ENCODE data around the gene HSCB. TPM values are rescaled to one million over a fixed set of nuclear protein-coding genes. Genes with fewer than 3 reads are reported as not detected.

Gene HSCB
- total RNA-seq, 4 donors from 2014 or later, result 14.4 to 24.9 (median 16.3) TPM

- DNase-seq, result no peak
- Histone ChIP-seq H3K4me1 (peaks cover 0 to 18% (median 3%) of the 10 kb centered on the region in 3 donors), H3K4me3 (no peak overlapping the region), H3K27me3 (no peaks in the 10 kb centered on the region), H3K36me3 (peaks cover 0 to 18% (median 0%) of the 10 kb centered on the region in 3 donors), H3K27ac (peak overlapping the region in 3 of 4 donors; percentile 8 to 69 (median 26)), H3K9me3 (no peaks in the 10 kb centered on the region)
- TF ChIP-seq CTCF (IDR thresholded peaks at IDR 0.05) (no peak), POLR2A (IDR thresholded peaks at IDR 0.05) (no peak)
- intact Hi-C loops (cut with DNase I), result no loop called here
These were observed 31.7 kb upstream of the HSCB start for GRCh38 chr22:28710107-28710506.

GRCh38 chr22:28710576-28711191 is 31.2 kb upstream of the HSCB start:
- TF ChIP-seq POLR2A (IDR thresholded peaks at IDR 0.05) (no peak), CTCF (IDR thresholded peaks at IDR 0.05) (no peak)
- intact Hi-C loops (cut with DNase I), result no loop called here
- H3K27me3 ChIP-seq, result no peaks in the 10 kb centered on the region
- no peaks in the 10 kb centered on the region for H3K9me3 ChIP-seq
- peaks cover 0 to 15% (median 0%) of the 10 kb centered on the region in 3 donors for H3K36me3 ChIP-seq
- peaks cover 0 to 18% (median 3%) of the 10 kb centered on the region in 3 donors for H3K4me1 ChIP-seq
- DNase-seq, result no peak
- H3K4me3 ChIP-seq, result no peak overlapping the region
- H3K27ac ChIP-seq, result peak overlapping the region in 3 of 4 donors; percentile 8 to 69 (median 50)
- 58 to 65% methylated on average over 3 of the region's 3 CpGs for WGBS, 2 donors

- TF ChIP-seq POLR2A (IDR thresholded peaks at IDR 0.05), result no peak
- TF ChIP-seq CTCF (IDR thresholded peaks at IDR 0.05), result no peak
- intact Hi-C loops (cut with DNase I), result no loop called here
- Histone ChIP-seq H3K27me3 (no peaks in the 10 kb centered on the region), H3K27ac (peak overlapping the region in 2 of 4 donors; percentile 53 to 69), H3K36me3 (peaks cover 0 to 11% (median 0%) of the 10 kb centered on the region in 3 donors), H3K9me3 (no peaks in the 10 kb centered on the region), H3K4me1 (peaks cover 0 to 18% (median 3%) of the 10 kb centered on the region in 3 donors), H3K4me3 (peak overlapping the region in 1 of 4 donors; percentile 39)
- 53 to 69% methylated on average over 2 of the region's 2 CpGs for WGBS, 2 donors
- no peak for DNase-seq
These were observed 30.5 kb upstream of the HSCB start for GRCh38 chr22:28711341-28711740.

- 59 to 66% methylated on average over 6 of the region's 6 CpGs for WGBS, 2 donors
- Histone ChIP-seq H3K9me3 (no peaks in the 10 kb centered on the region), H3K36me3 (peaks cover 0 to 3% (median 0%) of the 10 kb centered on the region in 3 donors), H3K27ac (peak overlapping the region; percentile 28 to 80 (median 61)), H3K4me3 (peak overlapping the region in 1 of 4 donors; percentile 39), H3K27me3 (no peaks in the 10 kb centered on the region), H3K4me1 (peaks cover 0 to 18% (median 3%) of the 10 kb centered on the region in 3 donors)
- TF ChIP-seq POLR2A (IDR thresholded peaks at IDR 0.05), result no peak
- no peak for TF ChIP-seq CTCF (IDR thresholded peaks at IDR 0.05)
- no peak for DNase-seq
- intact Hi-C loops (cut with DNase I), result no loop called here
These were observed 29.7 kb upstream of the HSCB start for GRCh38 chr22:28711820-28712777.
